ENCODE data around the gene RRP8. TPM values are rescaled to one million over a fixed set of nuclear protein-coding genes. Genes with fewer than 3 reads are reported as not detected.

The RRP8 gene
- total and polyA plus RNA-seq, 7 donors = 10.2 to 23.2 (median 20.7) TPM

DNA sequence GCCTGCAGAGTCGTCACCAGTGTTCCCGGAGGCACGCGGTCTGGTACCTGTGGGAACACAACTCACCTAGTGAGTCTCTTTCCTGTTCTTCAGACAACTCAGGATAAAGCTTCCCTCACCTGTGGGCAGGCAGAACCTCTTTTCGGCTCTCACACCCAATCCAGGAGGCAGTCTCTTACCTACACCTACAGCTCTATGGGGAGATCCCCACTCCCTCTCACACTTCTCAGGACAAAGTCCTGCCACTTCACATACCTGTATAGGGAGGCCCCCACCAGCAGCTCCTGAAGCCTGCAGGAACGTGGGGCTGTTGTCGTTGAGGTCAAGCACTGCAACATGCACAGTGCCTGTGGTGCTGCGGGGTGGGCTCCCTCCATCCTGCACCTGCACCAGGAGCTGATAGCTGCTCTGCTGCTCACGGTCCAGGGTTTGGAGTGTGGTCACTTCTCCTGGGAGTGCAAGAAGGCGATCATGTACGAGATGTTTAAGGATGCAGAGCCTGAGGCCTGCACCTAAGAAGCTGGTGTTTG lies 28.0 kb upstream of the RRP8 start:
- no peaks in the 10 kb centered on the region for H3K9me3 ChIP-seq
- 87 to 90% methylated on average over 11 of the region's 11 CpGs for WGBS, 2 donors
- H3K27ac ChIP-seq = no peak overlapping the region
- H3K4me1 ChIP-seq = peaks cover 0 to 28% (median 20%) of the 10 kb centered on the region in 4 donors
- TF ChIP-seq EP300 (IDR thresholded peaks at IDR 0.05) (no peak), POLR2A (IDR thresholded peaks at IDR 0.05) (no peak), POLR2AphosphoS5 (IDR thresholded peaks at IDR 0.05) (no peak)
- H3K27me3 ChIP-seq = no peaks in the 10 kb centered on the region
- H3K4me3 ChIP-seq = no peak overlapping the region
- peaks cover 15 to 75% (median 47%) of the 10 kb centered on the region in 4 donors for H3K36me3 ChIP-seq
- DNase-seq = no peak
- intact Hi-C loops (cut with DNase I) = no loop called here

DNA sequence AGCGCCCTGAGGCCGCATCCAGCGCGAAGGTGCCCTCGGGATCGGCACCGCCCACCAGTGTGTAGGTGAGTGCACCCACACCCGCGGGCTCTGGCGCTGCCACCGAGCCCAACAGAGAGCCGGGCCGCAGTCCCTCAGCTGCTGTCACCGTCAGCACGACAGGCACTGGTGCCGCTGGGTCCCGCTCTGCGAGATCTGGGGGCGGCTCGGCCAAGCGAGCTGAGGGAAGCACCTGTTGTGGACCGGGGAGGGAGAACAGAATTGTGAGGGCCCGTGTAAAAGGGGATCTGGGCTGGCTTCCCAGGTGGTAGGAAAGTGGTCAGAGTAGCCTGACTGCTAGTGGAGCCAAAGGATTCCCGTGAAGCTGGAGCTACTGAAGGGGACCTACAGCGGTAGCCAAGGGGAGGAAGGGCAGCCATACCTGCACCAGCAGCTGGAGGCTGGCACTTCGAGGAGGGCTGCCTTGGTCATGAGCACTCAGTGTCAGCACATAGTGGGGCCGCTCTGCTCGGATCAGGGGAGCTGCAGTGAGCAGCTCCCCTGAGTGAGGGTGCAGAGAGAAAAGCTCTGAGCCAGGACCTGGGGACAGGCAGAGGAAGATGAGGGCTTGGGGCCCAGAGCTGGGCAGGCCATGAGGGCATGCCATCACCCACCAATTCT lies 27.3 kb upstream of the RRP8 start:
- Histone ChIP-seq H3K4me1 (peaks cover 0 to 22% (median 13%) of the 10 kb centered on the region in 4 donors), H3K27ac (no peak overlapping the region), H3K36me3 (peaks cover 19 to 81% (median 53%) of the 10 kb centered on the region in 4 donors), H3K9me3 (no peaks in the 10 kb centered on the region), H3K27me3 (no peaks in the 10 kb centered on the region), H3K4me3 (no peak overlapping the region)
- intact Hi-C loops (cut with DNase I) = no loop called here
- no peak for DNase-seq
- 35 to 78% methylated on average over 28 of the region's 28 CpGs for WGBS, 2 donors
- no peak for TF ChIP-seq EP300 (IDR thresholded peaks at IDR 0.05)
- no peak for TF ChIP-seq POLR2A (IDR thresholded peaks at IDR 0.05)
- TF ChIP-seq, protein P1, sequence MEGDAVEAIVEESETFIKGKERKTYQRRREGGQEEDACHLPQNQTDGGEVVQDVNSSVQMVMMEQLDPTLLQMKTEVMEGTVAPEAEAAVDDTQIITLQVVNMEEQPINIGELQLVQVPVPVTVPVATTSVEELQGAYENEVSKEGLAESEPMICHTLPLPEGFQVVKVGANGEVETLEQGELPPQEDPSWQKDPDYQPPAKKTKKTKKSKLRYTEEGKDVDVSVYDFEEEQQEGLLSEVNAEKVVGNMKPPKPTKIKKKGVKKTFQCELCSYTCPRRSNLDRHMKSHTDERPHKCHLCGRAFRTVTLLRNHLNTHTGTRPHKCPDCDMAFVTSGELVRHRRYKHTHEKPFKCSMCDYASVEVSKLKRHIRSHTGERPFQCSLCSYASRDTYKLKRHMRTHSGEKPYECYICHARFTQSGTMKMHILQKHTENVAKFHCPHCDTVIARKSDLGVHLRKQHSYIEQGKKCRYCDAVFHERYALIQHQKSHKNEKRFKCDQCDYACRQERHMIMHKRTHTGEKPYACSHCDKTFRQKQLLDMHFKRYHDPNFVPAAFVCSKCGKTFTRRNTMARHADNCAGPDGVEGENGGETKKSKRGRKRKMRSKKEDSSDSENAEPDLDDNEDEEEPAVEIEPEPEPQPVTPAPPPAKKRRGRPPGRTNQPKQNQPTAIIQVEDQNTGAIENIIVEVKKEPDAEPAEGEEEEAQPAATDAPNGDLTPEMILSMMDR (IDR thresholded peaks at IDR 0.05) = no peak
- TF ChIP-seq POLR2AphosphoS5 (IDR thresholded peaks at IDR 0.05) = no peak

DNA sequence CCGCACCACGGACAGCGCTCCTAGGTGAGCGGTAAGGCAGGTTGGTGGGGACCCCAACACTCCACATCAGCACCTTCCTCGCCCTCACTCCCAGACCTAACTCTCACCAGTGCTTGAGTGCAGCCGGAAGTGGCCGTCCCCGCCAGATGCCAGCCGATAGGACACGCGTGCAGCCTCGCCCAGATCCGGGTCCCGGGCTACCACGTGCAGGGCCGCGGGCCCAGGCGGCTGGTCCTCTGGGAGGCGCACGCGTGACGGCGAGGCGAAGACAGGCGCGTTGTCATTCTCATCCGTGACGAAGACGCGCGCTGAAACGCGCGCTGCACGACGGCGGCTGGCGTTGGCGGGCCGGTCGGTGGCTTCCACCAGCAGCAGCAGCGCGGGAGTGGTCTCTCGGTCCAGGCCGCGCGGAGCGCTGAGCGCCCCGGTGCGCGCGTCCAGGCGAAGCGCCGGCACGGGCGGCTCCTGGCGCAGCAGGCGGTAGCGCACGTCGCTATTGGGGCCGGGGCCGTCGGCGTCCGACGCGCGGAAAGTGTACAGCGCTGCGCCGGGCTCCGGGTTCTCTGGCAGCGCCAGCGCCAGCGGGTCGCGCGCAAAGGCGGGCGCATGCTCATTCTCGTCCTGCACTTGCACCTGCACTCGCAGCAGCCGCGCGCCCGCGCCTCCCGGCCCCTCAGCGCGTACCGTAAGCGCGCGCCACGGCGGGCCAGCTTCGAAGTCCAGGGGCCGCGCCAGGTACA lies 26.6 kb upstream of the RRP8 start:
- no peak for DNase-seq
- Histone ChIP-seq H3K9me3 (no peaks in the 10 kb centered on the region), H3K27me3 (no peaks in the 10 kb centered on the region), H3K36me3 (peaks cover 24 to 88% (median 56%) of the 10 kb centered on the region in 4 donors), H3K27ac (no peak overlapping the region), H3K4me3 (no peak overlapping the region), H3K4me1 (peaks cover 0 to 15% (median 6%) of the 10 kb centered on the region in 4 donors)
- no peak for TF ChIP-seq EP300 (IDR thresholded peaks at IDR 0.05)
- TF ChIP-seq, protein P1 (IDR thresholded peaks at IDR 0.05) = no peak
- no peak for TF ChIP-seq POLR2AphosphoS5 (IDR thresholded peaks at IDR 0.05)
- no peak for TF ChIP-seq POLR2A (IDR thresholded peaks at IDR 0.05)
- intact Hi-C loops (cut with DNase I) = no loop called here
- 30 to 73% methylated on average over 102 of the region's 102 CpGs for WGBS, 2 donors

- TF ChIP-seq, protein P1 (IDR thresholded peaks at IDR 0.05) = no peak
- TF ChIP-seq POLR2A (IDR thresholded peaks at IDR 0.05) = no peak
- no peak for TF ChIP-seq POLR2AphosphoS5 (IDR thresholded peaks at IDR 0.05)
- no peak for TF ChIP-seq EP300 (IDR thresholded peaks at IDR 0.05)
- 96 to 97% methylated on average over 24 of the region's 24 CpGs for WGBS, 2 donors
- no peak for DNase-seq
- peaks cover 24 to 94% (median 59%) of the 10 kb centered on the region in 4 donors for H3K36me3 ChIP-seq
- H3K4me3 ChIP-seq = no peak overlapping the region
- H3K4me1 ChIP-seq = peaks cover 0 to 9% (median 3%) of the 10 kb centered on the region in 4 donors
- intact Hi-C loops (cut with DNase I) = no loop called here
- no peak overlapping the region for H3K27ac ChIP-seq
- H3K9me3 ChIP-seq = no peaks in the 10 kb centered on the region
- H3K27me3 ChIP-seq = no peaks in the 10 kb centered on the region
Observed at GRCh38 chr11:6629573-6629891, 26.1 kb upstream of the RRP8 start.

GRCh38 chr11:6628526-6628925 lies 25.1 kb upstream of the RRP8 start:
- H3K4me3 ChIP-seq = no peak overlapping the region
- DNase-seq = no peak
- peaks cover 28 to 98% (median 66%) of the 10 kb centered on the region in 4 donors for H3K36me3 ChIP-seq
- H3K27ac ChIP-seq = no peak overlapping the region
- intact Hi-C loops (cut with DNase I) = no loop called here
- no peaks in the 10 kb centered on the region for H3K9me3 ChIP-seq
- H3K27me3 ChIP-seq = no peaks in the 10 kb centered on the region
- H3K4me1 ChIP-seq = peaks cover 0 to 3% (median 0%) of the 10 kb centered on the region in 4 donors
- 96 to 98% methylated on average over 4 of the region's 4 CpGs for WGBS, 2 donors
- TF ChIP-seq, protein P1 (IDR thresholded peaks at IDR 0.05) = no peak
- TF ChIP-seq EP300 (IDR thresholded peaks at IDR 0.05) (no peak), POLR2AphosphoS5 (IDR thresholded peaks at IDR 0.05) (no peak), POLR2A (IDR thresholded peaks at IDR 0.05) (no peak)

All from sigmoid colon (tissue), 7 donors.